HepG2 (cell line): ENCODE data around the gene SULT6B1. TPM values are rescaled to one million over a fixed set of nuclear protein-coding genes. Genes with fewer than 3 reads are reported as not detected.

ENCODE experiments used
- BRCA1 ChIP-seq: sonication (generic); formaldehyde crosslinking; IDR thresholded peaks from 2 replicates; pipeline ENCODE4 v1.4.0; 2020; ENCODE audit warnings: missing genetic modification reagents
- ELF4 ChIP-seq: sonication (generic); formaldehyde crosslinking; IDR thresholded peaks from 2 replicates; pipeline ENCODE4 v1.5.0; 2020; ENCODE audit warnings: missing genetic modification reagents, mild to moderate bottlenecking, moderate library complexity, borderline replicate concordance
- GZF1 ChIP-seq: sonication (generic); formaldehyde crosslinking; IDR thresholded peaks from 2 replicates; pipeline ENCODE4 v1.5.1; 2020; ENCODE audit warnings: mild to moderate bottlenecking, missing genetic modification reagents
- JUND ChIP-seq: sonication (generic); formaldehyde crosslinking; IDR thresholded peaks from 2 replicates; pipeline ENCODE4 v1.8.0; 2022; ENCODE audit warnings: mild to moderate bottlenecking, missing genetic modification reagents
- KLF11 ChIP-seq: IDR thresholded peaks from 2 replicates; pipeline ENCODE4 v1.6.1; 2016; ENCODE audit warnings: missing compliant biosample characterization
- KLF16 ChIP-seq, 2 experiments: sonication (generic) in 1 of 2; formaldehyde crosslinking in 1 of 2; IDR thresholded peaks; 2 replicates each; pipeline versions ENCODE4 v1.6.1 to v1.8.0; 2016 to 2023; ENCODE audit warnings: missing genetic modification reagents in 2 of 2, missing compliant biosample characterization in 1 of 2
- NFYC ChIP-seq: IDR thresholded peaks from 2 replicates; pipeline ENCODE4 v1.6.1; 2016; ENCODE audit warnings: missing genetic modification reagents, missing compliant biosample characterization
- PPARG ChIP-seq: conservative IDR thresholded peaks from 2 replicates; pipeline ENCODE4 v1.6.1; 2016; ENCODE audit warnings: missing biosample characterization, missing genetic modification reagents
- PRDM10 ChIP-seq: sonication (generic); formaldehyde crosslinking; IDR thresholded peaks from 2 replicates; pipeline ENCODE4 v1.4.0; 2020; ENCODE audit warnings: low read depth, missing genetic modification reagents
- SRY ChIP-seq: sonication (generic); formaldehyde crosslinking; IDR thresholded peaks from 2 replicates; pipeline ENCODE4 v1.8.0; 2022; ENCODE audit warnings: mild to moderate bottlenecking, missing genetic modification reagents
- U2AF1 ChIP-seq: fragments of 200-400 bp; formaldehyde crosslinking; optimal IDR thresholded peaks from 2 replicates; pipeline ENCODE3; 2017; ENCODE audit warnings: mild to moderate bottlenecking, low read depth, low read length
- ZBTB49 ChIP-seq: sonication (generic); formaldehyde crosslinking; IDR thresholded peaks from 2 replicates; pipeline ENCODE4 v1.4.0; 2020; ENCODE audit warnings: missing genetic modification reagents, borderline replicate concordance
- ZFX ChIP-seq: sonication (generic); formaldehyde crosslinking; IDR thresholded peaks from 2 replicates; pipeline ENCODE4 v1.4.0; 2020; ENCODE audit warnings: mild to moderate bottlenecking, low read depth, missing genetic modification reagents, moderate library complexity
- ZFYVE20 ChIP-seq: sonication (generic); formaldehyde crosslinking; IDR thresholded peaks from 2 replicates; pipeline ENCODE4 v1.8.0; 2023; ENCODE audit warnings: low read depth, mild to moderate bottlenecking, moderate library complexity, missing genetic modification reagents, borderline replicate concordance
- ZNF20 ChIP-seq: sonication (generic); formaldehyde crosslinking; IDR thresholded peaks from 2 replicates; pipeline ENCODE4 v1.4.0; 2020; ENCODE audit warnings: mild to moderate bottlenecking, moderate library complexity, missing genetic modification reagents
- ZNF441 ChIP-seq: sonication (generic); formaldehyde crosslinking; IDR thresholded peaks from 2 replicates; pipeline ENCODE4 v1.7.0; 2021; ENCODE audit warnings: missing genetic modification reagents, borderline replicate concordance
- ZNF781 ChIP-seq: sonication (generic); formaldehyde crosslinking; IDR thresholded peaks from 2 replicates; pipeline ENCODE4 v1.5.1; 2020; ENCODE audit warnings: borderline replicate concordance, mild to moderate bottlenecking, missing genetic modification reagents; ENCODE audit errors: not compliant biosample characterization
- ZNF792 ChIP-seq: IDR thresholded peaks from 2 replicates; pipeline ENCODE4 v1.6.1; 2016
- polyA plus RNA-seq, 8 experiments: library from polyadenylated mRNA; depleted of rRNA in 3 of 8; stranded (reverse) in 7 of 8; unstranded in 1 of 8; fragments of >200 nt; fragmentation: Illumina TruSeq in 4 of 8; extraction: Trizol in 4 of 8; gene quantifications; 2 replicates each; pipeline versions ENCODE4 v1.2.1 to v1.2.3, GENCODE V29; 2011 to 2016; ENCODE audit warnings: low read depth in 4 of 8, missing spikeins in 1 of 8, mixed read lengths in 1 of 8; ENCODE audit not compliant: insufficient read depth in 1 of 8
- total RNA-seq, 5 experiments: library from RNA; depleted of rRNA; stranded (reverse); fragments of >200 nt; fragmentation: Illumina TruSeq; extraction: Trizol; gene quantifications; 2 replicates each; pipeline ENCODE4 v1.2.3, GENCODE V29; 2016; ENCODE audit warnings: low read depth in 1 of 5
- TF ChIP-seq, protein P1 (sequence below), 2 experiments: sonication (generic) in 1 of 2; formaldehyde crosslinking in 1 of 2; IDR thresholded peaks; 2 replicates each; pipeline versions ENCODE4 v1.4.0 to v1.6.1; 2018 to 2020; ENCODE audit warnings: missing genetic modification reagents in 2 of 2, borderline replicate concordance in 1 of 2, low read depth in 1 of 2, mild to moderate bottlenecking in 1 of 2, missing biosample characterization in 1 of 2
- TF ChIP-seq, protein P2 (sequence below): sonication (generic); formaldehyde crosslinking; IDR thresholded peaks from 2 replicates; pipeline ENCODE4 v1.4.0; 2020; ENCODE audit warnings: mild to moderate bottlenecking, missing genetic modification reagents

Gene SULT6B1
- total and polyA plus RNA-seq, 2 of the 13 experiments (the other 11 are each of a cell fraction or from before 2014, with no cell fraction given) = not detected

GRCh38 chr2:37231241-37232130 lies 43.0 kb upstream of the SULT6B1 start, which contains the start of the genes CEBPZ and NDUFAF7 (continued):
- peak; percentile 91; the same call in 1 of the 2 replicates for TF ChIP-seq ZNF792 (CRISPR knock-in tag)
- TF ChIP-seq BRCA1 (CRISPR knock-in tag) = peak; percentile 71; the same call in 1 of the 2 replicates
- TF ChIP-seq KLF16 (CRISPR knock-in tag; IDR thresholded peaks at IDR 0.05) = peak in 1 of 2 experiments; percentile 89; a peak in 2 of 4 replicates
- TF ChIP-seq ZBTB49 (CRISPR knock-in tag) = 0 out of 2 replicates have a peak, but pooled peaks have one; percentile 18
- peak; percentile 94 for TF ChIP-seq ZNF20
- TF ChIP-seq SRY (CRISPR knock-in tag) = peak; percentile 96
- peak; percentile 73 for TF ChIP-seq PPARG (CRISPR knock-in tag)
- peak; percentile 87 for TF ChIP-seq U2AF1
- peak; percentile 53; the same call in 1 of the 2 replicates for TF ChIP-seq NFYC (CRISPR knock-in tag)
- TF ChIP-seq ELF4 (CRISPR knock-in tag) = peak; percentile 90; the same call in 1 of the 2 replicates
- peak; percentile 57; the same call in 1 of the 2 replicates for TF ChIP-seq JUND (CRISPR knock-in tag)
- TF ChIP-seq, protein P1, sequence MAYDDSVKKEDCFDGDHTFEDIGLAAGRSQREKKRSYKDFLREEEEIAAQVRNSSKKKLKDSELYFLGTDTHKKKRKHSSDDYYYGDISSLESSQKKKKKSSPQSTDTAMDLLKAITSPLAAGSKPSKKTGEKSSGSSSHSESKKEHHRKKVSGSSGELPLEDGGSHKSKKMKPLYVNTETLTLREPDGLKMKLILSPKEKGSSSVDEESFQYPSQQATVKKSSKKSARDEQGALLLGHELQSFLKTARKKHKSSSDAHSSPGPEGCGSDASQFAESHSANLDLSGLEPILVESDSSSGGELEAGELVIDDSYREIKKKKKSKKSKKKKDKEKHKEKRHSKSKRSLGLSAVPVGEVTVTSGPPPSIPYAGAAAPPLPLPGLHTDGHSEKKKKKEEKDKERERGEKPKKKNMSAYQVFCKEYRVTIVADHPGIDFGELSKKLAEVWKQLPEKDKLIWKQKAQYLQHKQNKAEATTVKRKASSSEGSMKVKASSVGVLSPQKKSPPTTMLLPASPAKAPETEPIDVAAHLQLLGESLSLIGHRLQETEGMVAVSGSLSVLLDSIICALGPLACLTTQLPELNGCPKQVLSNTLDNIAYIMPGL (CRISPR knock-in tag; IDR thresholded peaks at IDR 0.05; ENCODE audit: borderline replicate concordance in 1 of 2, low read depth in 1 of 2) = peak; percentile 85 to 91; a peak in 3 of 4 replicates
- TF ChIP-seq ZFYVE20 = 0 out of 2 replicates have a peak, but pooled peaks have one; percentile 5
- peak; percentile 86; the same call in 1 of the 2 replicates for TF ChIP-seq GZF1 (CRISPR knock-in tag)
- peak; percentile 97 for TF ChIP-seq ZNF781 (CRISPR knock-in tag)
- peak; percentile 95 for TF ChIP-seq KLF11 (CRISPR knock-in tag)
- peak; percentile 88 for TF ChIP-seq ZNF441 (CRISPR knock-in tag)
- TF ChIP-seq, protein P2, sequence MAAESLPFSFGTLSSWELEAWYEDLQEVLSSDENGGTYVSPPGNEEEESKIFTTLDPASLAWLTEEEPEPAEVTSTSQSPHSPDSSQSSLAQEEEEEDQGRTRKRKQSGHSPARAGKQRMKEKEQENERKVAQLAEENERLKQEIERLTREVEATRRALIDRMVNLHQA = no peak
- peak; percentile 69; the same call in 1 of the 2 replicates for TF ChIP-seq ZFX (CRISPR knock-in tag)
- TF ChIP-seq PRDM10 = peak; percentile 74
